K562 (cell line): ENCODE results near the gene EDDM13. TPM values are rescaled to one million over a fixed set of nuclear protein-coding genes. Genes with fewer than 3 reads are reported as not detected.
"Not testable (repeated sequence)": the region's sequence is repeated elsewhere in the genome, so short reads cannot be mapped to it uniquely, and the experiment has no call there.

Experiments used
- ARID1B ChIP-seq: fragments of 450-650 bp; IDR thresholded peaks from 2 replicates; pipeline ENCODE4 v1.6.1; 2016; ENCODE audit warnings: antibody characterized with exemption, mild to moderate bottlenecking, inconsistent platforms
- CEBPB ChIP-seq: fragments of 450-650 bp; IDR thresholded peaks from 2 replicates; pipeline ENCODE4 v1.6.1; 2016; ENCODE audit warnings: missing genetic modification characterization, missing compliant biosample characterization
- CTBP1 ChIP-seq: fragments of 450-650 bp; IDR thresholded peaks from 2 replicates; pipeline ENCODE4 v1.6.1; 2016; ENCODE audit warnings: borderline replicate concordance
- DMBX1 ChIP-seq: fragments of 250-450 bp; sonication (Bioruptor Pico); IDR thresholded peaks from 2 replicates; pipeline ENCODE4 v1.8.0; 2022; ENCODE audit warnings: inconsistent platforms, mild to moderate bottlenecking, moderate library complexity, borderline replicate concordance
- FOSL1 ChIP-seq: fragments of 200-800 bp; sonication (Bioruptor generic); conservative IDR thresholded peaks from 2 replicates; pipeline ENCODE4 v1.6.1; 2016; ENCODE audit warnings: missing genetic modification characterization, missing compliant biosample characterization
- GATA2 ChIP-seq: sonication (generic); formaldehyde crosslinking; IDR thresholded peaks from 2 replicates; pipeline ENCODE4 v1.4.0; 2020; ENCODE audit warnings: mild to moderate bottlenecking, missing genetic modification reagents
- HDAC1 ChIP-seq, 2 experiments: fragments of 450-650 bp; IDR thresholded peaks; 2 replicates each; pipeline ENCODE4 v1.6.1; 2016 to 2017; ENCODE audit warnings: inconsistent platforms in 1 of 2, mild to moderate bottlenecking in 1 of 2, moderate library complexity in 1 of 2
- HDAC2 ChIP-seq: fragments of 450-650 bp; IDR thresholded peaks from 2 replicates; pipeline ENCODE4 v1.6.1; 2016; ENCODE audit warnings: mild to moderate bottlenecking
- HDAC3 ChIP-seq: fragments of 450-650 bp; IDR thresholded peaks from 2 replicates; pipeline ENCODE4 v1.6.1; 2018; ENCODE audit warnings: borderline replicate concordance, mild to moderate bottlenecking, moderate library complexity; ENCODE audit not compliant: partially characterized antibody
- KLF16 ChIP-seq: IDR thresholded peaks from 2 replicates; pipeline ENCODE4 v1.6.1; 2016; ENCODE audit warnings: antibody characterized with exemption
- MAZ ChIP-seq, 2 experiments: fragments of 450-650 bp in 1 of 2; sonication (generic) in 1 of 2; formaldehyde crosslinking; IDR thresholded peaks in 1 of 2; conservative IDR thresholded peaks in 1 of 2; 2 replicates each; pipeline versions ENCODE4 v1.4.0 to v1.5.0; 2020; ENCODE audit warnings: mild to moderate bottlenecking in 1 of 2, missing genetic modification reagents in 1 of 2
- MLLT1 ChIP-seq, 2 experiments: fragments of 450-650 bp; IDR thresholded peaks; 2 replicates each; pipeline ENCODE4 v1.6.1; 2016
- MTA2 ChIP-seq: fragments of 450-650 bp; IDR thresholded peaks from 2 replicates; pipeline ENCODE4 v1.6.1; 2016; ENCODE audit warnings: low read depth
- NFIC ChIP-seq: fragments of 450-650 bp; IDR thresholded peaks from 2 replicates; pipeline ENCODE4 v1.6.1; 2017; ENCODE audit warnings: mild to moderate bottlenecking, inconsistent platforms
- POLR2AphosphoS5 ChIP-seq: IDR thresholded peaks from 2 replicates; pipeline ENCODE4 v1.6.1; 2011; ENCODE audit warnings: mild to moderate bottlenecking, low read depth, low read length, moderate library complexity; ENCODE audit not compliant: control insufficient read depth, insufficient read depth
- SMAD4 ChIP-seq: fragments of 250-450 bp; sonication (Bioruptor Pico); conservative IDR thresholded peaks from 2 replicates; pipeline ENCODE4 v1.8.0; 2021; ENCODE audit warnings: inconsistent platforms, mild to moderate bottlenecking, moderate library complexity
- SMARCA4 ChIP-seq: fragments of 450-650 bp; IDR thresholded peaks from 2 replicates; pipeline ENCODE4 v1.6.1; 2016
- SMARCE1 ChIP-seq: fragments of 450-650 bp; IDR thresholded peaks from 2 replicates; pipeline ENCODE4 v1.7.1; 2016; ENCODE audit warnings: mild to moderate bottlenecking
- TAL1 ChIP-seq: fragments of 450-650 bp; IDR thresholded peaks from 2 replicates; pipeline ENCODE4 v1.6.1; 2016; ENCODE audit warnings: mild to moderate bottlenecking
- TBL1XR1 ChIP-seq, 2 experiments: IDR thresholded peaks; 2 replicates each; pipeline ENCODE4 v1.6.1; 2012; ENCODE audit warnings: improper control_type of control experiment in 2 of 2, low read length in 2 of 2, mild to moderate bottlenecking in 1 of 2
- TEAD1 ChIP-seq, 2 experiments: fragments of 450-650 bp in 1 of 2; sonication (generic) in 1 of 2; formaldehyde crosslinking; IDR thresholded peaks; 2 replicates each; pipeline versions ENCODE4 v1.4.0 to v1.8.0; 2020 to 2022; ENCODE audit warnings: mild to moderate bottlenecking in 2 of 2, missing genetic modification reagents in 1 of 2
- TEAD4 ChIP-seq, 2 experiments: sonication (generic) in 1 of 2; formaldehyde crosslinking in 1 of 2; IDR thresholded peaks; 2 replicates each; pipeline versions ENCODE4 v1.6.1 to v1.8.0; 2012 to 2022; ENCODE audit warnings: borderline replicate concordance in 1 of 2, inconsistent platforms in 1 of 2, low read length in 1 of 2, mild to moderate bottlenecking in 1 of 2, missing genetic modification reagents in 1 of 2
- THRB ChIP-seq: fragments of 450-650 bp; formaldehyde crosslinking; conservative IDR thresholded peaks from 2 replicates; pipeline ENCODE4 v1.4.0; 2022; ENCODE audit warnings: mild to moderate bottlenecking, missing genetic modification characterization
- ZEB2 ChIP-seq: fragments of 450-650 bp; IDR thresholded peaks from 2 replicates; pipeline ENCODE4 v1.6.1; 2016
- ZFX ChIP-seq: sonication (generic); formaldehyde crosslinking; IDR thresholded peaks from 2 replicates; pipeline ENCODE4 v1.8.0; 2022; ENCODE audit warnings: mild to moderate bottlenecking, missing genetic modification reagents, moderate library complexity
- ZKSCAN8 ChIP-seq: fragments of 200-800 bp; sonication (Bioruptor generic); IDR thresholded peaks from 2 replicates; pipeline ENCODE4 v1.6.1; 2016; ENCODE audit warnings: missing genetic modification characterization, missing compliant biosample characterization
- ZNF584 ChIP-seq: fragments of 200-800 bp; sonication (Bioruptor generic); IDR thresholded peaks from 2 replicates; pipeline ENCODE4 v1.6.1; 2016; ENCODE audit warnings: low read depth, mild to moderate bottlenecking, missing genetic modification characterization, missing compliant biosample characterization
- polyA plus RNA-seq, 8 experiments: library from polyadenylated mRNA; depleted of rRNA in 4 of 8; stranded (reverse) in 5 of 8; unstranded in 3 of 8; fragments of >200 nt; fragmentation: Nextera tagmentation in 2 of 8; fragmentation: Illumina TruSeq in 1 of 8; extraction: Ambion mirVana in 2 of 8; extraction: Trizol in 1 of 8; gene quantifications; 2 replicates each; pipeline versions ENCODE4 v1.2.1 to v1.2.3, GENCODE V29; 2011 to 2014; ENCODE audit warnings: inconsistent platforms in 1 of 8, missing spikeins in 1 of 8
- total RNA-seq, 7 experiments: library from RNA; depleted of rRNA in 6 of 7; stranded (reverse); fragments of >200 nt in 6 of 7; fragmentation: Illumina TruSeq in 2 of 7; extraction: Trizol in 2 of 7; gene quantifications; 2 replicates each; pipeline versions ENCODE4 v1.2.1 to v1.2.3, GENCODE V29; 2011 to 2021; ENCODE audit warnings: low replicate concordance in 1 of 7

EDDM13 gene
- total and polyA plus RNA-seq, 9 of the 15 experiments (the other 6 are each of a cell fraction or from before 2014, with no cell fraction given) = 2.0 to 7.7 (median 4.1) TPM

GRCh38 chr19:56248736-56249338, 23.7 kb upstream of the EDDM13 start (continued):
- TF ChIP-seq ARID1B (peak; percentile 91), MTA2 (peak; percentile 68), POLR2AphosphoS5 (peak; percentile 67), FOSL1 (tag) (peak; percentile 20; the same call in 1 of the 2 replicates), CEBPB (peak; percentile 43), THRB (CRISPR knock-in tag) (0 out of 2 replicates have a peak, but pooled peaks have one; percentile 8), SMARCA4 (peak; percentile 76), ZKSCAN8 (peak; percentile 83; the same call in 1 of the 2 replicates), SMARCE1 (0 out of 2 replicates have a peak, but pooled peaks have one; percentile 34), MAZ (CRISPR knock-in tag; conservative IDR thresholded peaks at IDR 0.05 in 1 of 2, IDR thresholded peaks at IDR 0.05 in 1 of 2) (0 out of 4 replicates have a peak, but pooled peaks of 1 of the 2 experiments have one; percentile 48), ZFX (CRISPR knock-in tag) (peak; percentile 45; the same call in 1 of the 2 replicates), ZNF584 (CRISPR knock-in tag) (peak; percentile 33; the same call in 1 of the 2 replicates), CTBP1 (peak; percentile 73; the same call in 1 of the 2 replicates), TBL1XR1 (IDR thresholded peaks at IDR 0.05; ENCODE audit: low read length in 2 of 2) (peak in 1 of 2 experiments; percentile 76; a peak in 2 of 4 replicates), HDAC1 (IDR thresholded peaks at IDR 0.05) (0 out of 4 replicates have a peak, but pooled peaks of 1 of the 2 experiments have one; percentile 31), GATA2 (peak; percentile 60; the same call in 1 of the 2 replicates), TEAD1 (CRISPR knock-in tag; IDR thresholded peaks at IDR 0.05) (peak; percentile 33 to 57; a peak in 1 of 4 replicates), NFIC (peak; percentile 78), HDAC3 (peak; percentile 75), KLF16 (peak; percentile 87), HDAC2 (peak; percentile 75), TEAD4 (IDR thresholded peaks at IDR 0.05; ENCODE audit: low read length) (peak; percentile 90), ZEB2 (0 out of 2 replicates have a peak, but pooled peaks have one; percentile 37), SMAD4 (CRISPR knock-in tag) (peak; percentile 69), MLLT1 (IDR thresholded peaks at IDR 0.05) (peak in 1 of 2 experiments; percentile 89; a peak in 2 of 4 replicates), DMBX1 (CRISPR knock-in tag) (peak; percentile 55; the same call in 1 of the 2 replicates), TAL1 (peak; percentile 87)
- not testable (repeated sequence) for TF ChIP-seq TEAD4 (CRISPR knock-in tag; IDR thresholded peaks at IDR 0.05; ENCODE audit: borderline replicate concordance)
